ENCODE measurements around the gene KCNG1. TPM values are rescaled to one million over a fixed set of nuclear protein-coding genes. Genes with fewer than 3 reads are reported as not detected.

Gene KCNG1
- total RNA-seq, 2 donors from 2014 or later = 0.70 to 2.3 TPM

GRCh38 chr20:51002633-51003032 lies 20.3 kb downstream of the KCNG1 start:
- DNase-seq (ENCODE audit: low spot score) = no peak
- TF ChIP-seq CTCF (IDR thresholded peaks at IDR 0.05) = no peak
- no peak overlapping the region for H3K27ac ChIP-seq
- H3K36me3 ChIP-seq = no peaks in the 10 kb centered on the region
- H3K4me1 ChIP-seq = no peaks in the 10 kb centered on the region
- H3K9me3 ChIP-seq = no peaks in the 10 kb centered on the region
- no peaks in the 10 kb centered on the region for H3K27me3 ChIP-seq
- H3K4me3 ChIP-seq = no peak overlapping the region

- Histone ChIP-seq H3K4me3 (no peak overlapping the region), H3K27me3 (no peaks in the 10 kb centered on the region)
Measured at GRCh38 chr20:51001430-51002265, 21.3 kb downstream of the KCNG1 start.

GRCh38 chr20:50999355-50999754 lies 23.6 kb downstream of the KCNG1 start:
- Histone ChIP-seq H3K4me1 (no peaks in the 10 kb centered on the region), H3K36me3 (no peaks in the 10 kb centered on the region), H3K27me3 (no peaks in the 10 kb centered on the region), H3K9me3 (no peaks in the 10 kb centered on the region), H3K4me3 (no peak overlapping the region), H3K27ac (no peak overlapping the region)
- DNase-seq (ENCODE audit: low spot score) = no peak
- TF ChIP-seq CTCF (IDR thresholded peaks at IDR 0.05) = no peak

More at GRCh38 chr20:51001430-51002265, 21.3 kb downstream of the KCNG1 start:
- DNase-seq (ENCODE audit: low spot score) = no peak
- H3K36me3 ChIP-seq = no peaks in the 10 kb centered on the region
- no peak overlapping the region for H3K27ac ChIP-seq
- no peaks in the 10 kb centered on the region for H3K4me1 ChIP-seq
- no peak for TF ChIP-seq CTCF (IDR thresholded peaks at IDR 0.05)
- H3K9me3 ChIP-seq = no peaks in the 10 kb centered on the region

- Histone ChIP-seq H3K27me3 (no peaks in the 10 kb centered on the region), H3K27ac (no peak overlapping the region), H3K36me3 (no peaks in the 10 kb centered on the region), H3K4me3 (no peak overlapping the region), H3K4me1 (no peaks in the 10 kb centered on the region), H3K9me3 (no peaks in the 10 kb centered on the region)
- no peak for DNase-seq (ENCODE audit: low spot score)
- TF ChIP-seq CTCF (IDR thresholded peaks at IDR 0.05) = no peak
Measured at GRCh38 chr20:50996901-50997865, 25.7 kb downstream of the KCNG1 start.

GRCh38 chr20:50995506-50995905 lies 27.4 kb downstream of the KCNG1 start:
- H3K27ac ChIP-seq = no peak overlapping the region
- no peaks in the 10 kb centered on the region for H3K36me3 ChIP-seq
- DNase-seq (ENCODE audit: low spot score) = no peak
- no peaks in the 10 kb centered on the region for H3K9me3 ChIP-seq
- no peak overlapping the region for H3K4me3 ChIP-seq
- H3K4me1 ChIP-seq = no peaks in the 10 kb centered on the region
- no peaks in the 10 kb centered on the region for H3K27me3 ChIP-seq
- TF ChIP-seq CTCF (IDR thresholded peaks at IDR 0.05) = no peak

Data from right atrium auricular region (tissue), 2 donors.